Lung (tissue), 12 donors: Measurements from ENCODE around the gene PCDHGA2. TPM values are rescaled to one million over a fixed set of nuclear protein-coding genes. Genes with fewer than 3 reads are reported as not detected.
"Not testable (repeated sequence)": the region's sequence is repeated elsewhere in the genome, so short reads cannot be mapped to it uniquely, and the experiment has no call there.

Experiments
- ATAC-seq: fragments of 200-7000 bp; cut with Tn5 transposase; one replicate; pipeline ENCODE4 v1.9.1; 2020; ENCODE audit warnings: moderate number of reproducible peaks; ENCODE audit not compliant: insufficient read depth, low FRiP score
- DNase-seq, 3 donors: peaks; one replicate each; pipeline ENCODE4 v3.0.0-alpha.2; 2013 to 2017
- H3K27ac ChIP-seq, 2 donors: one replicate each; pipeline ENCODE4 v1.5.1; 2013; ENCODE audit warnings: mild to moderate bottlenecking in 2 of 2, moderate library complexity in 2 of 2, control low read depth in 1 of 2, inconsistent platforms in 1 of 2, low read depth in 1 of 2, low read length in 1 of 2
- H3K27me3 ChIP-seq, 3 donors: one replicate each; pipeline ENCODE4 v1.5.1; 2013; ENCODE audit warnings: low read length in 2 of 3; ENCODE audit not compliant: control insufficient read depth in 3 of 3, insufficient read depth in 3 of 3
- H3K36me3 ChIP-seq, 4 donors: one replicate each; pipeline ENCODE4 v1.5.1; 2013; ENCODE audit warnings: low read length in 4 of 4, mild to moderate bottlenecking in 1 of 4, moderate library complexity in 1 of 4; ENCODE audit not compliant: control insufficient read depth in 4 of 4, insufficient read depth in 4 of 4
- H3K4me1 ChIP-seq, 5 donors: one replicate each; pipeline ENCODE4 v1.5.1; 2013; ENCODE audit warnings: low read length in 5 of 5, mild to moderate bottlenecking in 2 of 5, moderate library complexity in 1 of 5; ENCODE audit not compliant: control insufficient read depth in 5 of 5, insufficient read depth in 5 of 5
- H3K4me3 ChIP-seq: one replicate; pipeline ENCODE4 v1.5.1; 2013; ENCODE audit warnings: mild to moderate bottlenecking, control low read depth, moderate library complexity
- H3K9ac ChIP-seq, 2 donors: one replicate each; pipeline ENCODE4 v1.5.1; 2013; ENCODE audit warnings: low read length in 2 of 2, control low read depth in 1 of 2; ENCODE audit not compliant: insufficient read depth in 1 of 2
- H3K9me3 ChIP-seq, 4 donors: one replicate each; pipeline ENCODE4 v1.5.1; 2013; ENCODE audit warnings: low read length in 3 of 4, mild to moderate bottlenecking in 1 of 4, moderate library complexity in 1 of 4; ENCODE audit not compliant: control insufficient read depth in 4 of 4, insufficient read depth in 3 of 4
- CTCF ChIP-seq: IDR thresholded peaks from 2 replicates; pipeline ENCODE4 v1.5.1; 2012; ENCODE audit warnings: mild to moderate bottlenecking; ENCODE audit errors: control extremely low read depth, extremely low read depth
- WGBS, 2 donors: extraction: QIAGEN DNeasy Blood & Tissue Kit; methylation state at CpG; one replicate each; pipeline ENCODE4 v1.1.7; 2013; 5-methylcytosine and 5-hydroxymethylcytosine counted together
- polyA plus RNA-seq, 2 donors: library from polyadenylated mRNA; stranded (reverse); fragments of 200-250 nt; gene quantifications; one replicate each; pipeline ENCODE4 v1.2.1, GENCODE V29; 2013
- total RNA-seq, 2 donors: library from RNA; depleted of rRNA in 1 of 2; stranded (reverse); fragments of >200 nt in 1 of 2; gene quantifications; one replicate each; pipeline ENCODE4 v1.2.1, GENCODE V29; 2014 to 2021
- donor health status: control.
- donor health status: control.
- donor health status: Bipolar disorder and iron deficiency.
- donor health status: healthy.
- donor health status: DM: yes; HTN: yes; CAD: no.

PCDHGA2 gene
- total and polyA plus RNA-seq, 4 donors, result 0.39 to 7.7 (median 3.3) TPM

- no peak for TF ChIP-seq CTCF
- Histone ChIP-seq H3K4me1 (no peaks in the 10 kb centered on the region), H3K4me3 (no peak overlapping the region), H3K27me3 (peaks cover 0 to 3% (median 0%) of the 10 kb centered on the region in 3 donors), H3K27ac (no peak overlapping the region), H3K9ac (no peak overlapping the region), H3K36me3 (peaks cover 0 to 9% (median 0%) of the 10 kb centered on the region in 4 donors), H3K9me3 (peaks cover 0 to 55% (median 25%) of the 10 kb centered on the region in 4 donors)
- WGBS, 2 donors, result 33% methylated on average over 69 of the region's 69 CpGs
- ATAC-seq (no peak), DNase-seq (no peak)
Observed at GRCh38 chr5:141371572-141372475, 33.3 kb downstream of the PCDHGA2 start.

GRCh38 chr5:141373673-141374317 lies 35.2 kb downstream of the PCDHGA2 start, which contains the start of gene PCDHGA6:
Gene PCDHGA6 (plus strand): TSS chr5:141373891. CDS start chr5:141374084, 193 bp downstream.
- peaks cover 0 to 9% (median 0%) of the 10 kb centered on the region in 4 donors for H3K36me3 ChIP-seq
- no peaks in the 10 kb centered on the region for H3K4me1 ChIP-seq
- ATAC-seq (no peak), DNase-seq (peak in 2 of 3 donors; percentile 33 to 38)
- TF ChIP-seq CTCF, result no peak
- 17 to 19% methylated on average over 27 of the region's 27 CpGs for WGBS, 2 donors
- H3K27me3 ChIP-seq, result peaks cover 0 to 3% (median 0%) of the 10 kb centered on the region in 3 donors
- H3K27ac ChIP-seq, result no peak within 1 kb of the TSS
- H3K9ac ChIP-seq, result no peak within 1 kb of the TSS
- peaks cover 3 to 62% (median 31%) of the 10 kb centered on the region in 4 donors for H3K9me3 ChIP-seq
- peak within 1 kb of the TSS; percentile 5 for H3K4me3 ChIP-seq

- Histone ChIP-seq H3K27me3 (peaks cover 0 to 3% (median 0%) of the 10 kb centered on the region in 3 donors), H3K9me3 (peaks cover 4 to 62% (median 31%) of the 10 kb centered on the region in 4 donors)
Observed at GRCh38 chr5:141374627-141375026, 36.1 kb downstream of the PCDHGA2 start.

GRCh38 chr5:141375444-141376155 lies 37.0 kb downstream of the PCDHGA2 start:
- 44 to 51% methylated on average over 32 to 43 of the region's 48 CpGs for WGBS, 2 donors
- not testable (repeated sequence) for DNase-seq, H3K9ac ChIP-seq, H3K27me3 ChIP-seq, ATAC-seq, H3K4me1 ChIP-seq, H3K4me3 ChIP-seq, H3K27ac ChIP-seq, H3K36me3 ChIP-seq
- H3K9me3 ChIP-seq, result peaks cover 8 to 58% (median 27%) of the 10 kb centered on the region in 4 donors

More at GRCh38 chr5:141374627-141375026, 36.1 kb downstream of the PCDHGA2 start:
- ATAC-seq (no peak), DNase-seq (no peak)
- TF ChIP-seq CTCF, result no peak
- no peaks in the 10 kb centered on the region for H3K4me1 ChIP-seq
- WGBS, 2 donors, result 54 to 64% methylated on average over 14 of the region's 14 CpGs
- no peak overlapping the region for H3K9ac ChIP-seq
- H3K27ac ChIP-seq, result no peak overlapping the region
- peaks cover 0 to 9% (median 0%) of the 10 kb centered on the region in 4 donors for H3K36me3 ChIP-seq
- H3K4me3 ChIP-seq, result peak overlapping the region; percentile 5
